Activated B cell treated with CpG ODN at 0.5 μM for 24 hours (primary cell): ENCODE measurements around the gene STC2. TPM values are rescaled to one million over a fixed set of nuclear protein-coding genes. Genes with fewer than 3 reads are reported as not detected.

Source experiments
- ATAC-seq: fragments of 200-7000 bp; cut with Tn5 transposase; one replicate; pipeline ENCODE4 v1.10.0; 2021; ENCODE audit warnings: low read depth, mild to moderate bottlenecking, moderate library complexity
- CTCF ChIA-PET: fragments of 350-600 bp; sonication (Branson Sonifier 250); formaldehyde crosslinking; loops from one replicate; lab custom pipeline; 2021; ENCODE audit warnings: antibody characterized with exemption; lab: Charles Lee
- POLR2A ChIA-PET: fragments of 350-600 bp; sonication (Branson Sonifier 250); formaldehyde crosslinking; loops from one replicate; lab custom pipeline; 2021; ENCODE audit warnings: antibody characterized with exemption; lab: Charles Lee
- DNase-seq: peaks from one replicate; pipeline ENCODE4 v3.0.0; 2022
- H3K27ac Mint-ChIP-seq: one replicate; pipeline ENCODE4 v1.8.0; 2020; ENCODE audit warnings: mixed read lengths
- H3K27me3 Mint-ChIP-seq: one replicate; pipeline ENCODE4 v1.8.0; 2021; ENCODE audit warnings: mixed read lengths
- H3K36me3 Mint-ChIP-seq: one replicate; pipeline ENCODE4 v1.8.0; 2021; ENCODE audit warnings: low read depth, mixed read lengths
- H3K4me1 Mint-ChIP-seq: one replicate; pipeline ENCODE4 v1.8.0; 2021; ENCODE audit warnings: mixed read lengths
- H3K4me3 Mint-ChIP-seq: one replicate; pipeline ENCODE4 v1.8.0; 2020; ENCODE audit warnings: mild to moderate bottlenecking, mixed read lengths
- H3K9me3 Mint-ChIP-seq: one replicate; pipeline ENCODE4 v1.8.0; 2020; ENCODE audit warnings: mixed read lengths
- CTCF ChIP-seq: fragments of 200-600 bp; IDR thresholded peaks from one replicate; pipeline ENCODE4 v1.8.0; 2022; ENCODE audit warnings: antibody characterized with exemption, mild to moderate bottlenecking
- intact Hi-C: fragments of 100-400 bp; cut with micrococcal nuclease; formaldehyde crosslinking; loops from one replicate; pipeline ENCODE4 v1.15.1; 2024
- total RNA-seq: library from RNA; stranded (reverse); gene quantifications from 2 replicates; pipeline ENCODE4 v1.2.3, GENCODE V29; 2022

The STC2 gene
- total RNA-seq, 1 donor from 2014 or later = 0.29 TPM

- no peak overlapping the region for H3K27ac Mint-ChIP-seq
- peaks cover 69% of the 10 kb centered on the region for H3K27me3 Mint-ChIP-seq
- ChIA-PET POLR2A (interaction anchor here (0.6 kb wide), 1 partner anchor 372 kb away, joined by 3 read pairs; no protein-coding TSS in a partner anchor), CTCF (no interaction called here)
- H3K9me3 Mint-ChIP-seq = peaks cover 5% of the 10 kb centered on the region
- intact Hi-C loops = no loop called here
- ATAC-seq (no peak), DNase-seq (no peak)
- H3K36me3 Mint-ChIP-seq = no peaks in the 10 kb centered on the region
- peaks cover 12% of the 10 kb centered on the region for H3K4me1 Mint-ChIP-seq
- no peak for TF ChIP-seq CTCF
- H3K4me3 Mint-ChIP-seq = peak overlapping the region; percentile 20
These were observed 753 bp upstream of the STC2 start for GRCh38 chr5:173328844-173329490.

- intact Hi-C loops = no loop called here
- Mint-ChIP-seq H3K36me3 (no peaks in the 10 kb centered on the region), H3K9me3 (peaks cover 5% of the 10 kb centered on the region), H3K27ac (no peak overlapping the region), H3K4me1 (peaks cover 12% of the 10 kb centered on the region), H3K4me3 (no peak overlapping the region), H3K27me3 (peaks cover 71% of the 10 kb centered on the region)
- POLR2A ChIA-PET = no interaction called here
- DNase-seq (no peak), ATAC-seq (no peak)
- no peak for TF ChIP-seq CTCF
- CTCF ChIA-PET = no interaction called here
These were observed 898 bp downstream of the STC2 start for GRCh38 chr5:173327084-173327947.

- Mint-ChIP-seq H3K27me3 (peaks cover 64% of the 10 kb centered on the region), H3K4me3 (no peak overlapping the region), H3K36me3 (no peaks in the 10 kb centered on the region), H3K4me1 (peaks cover 10% of the 10 kb centered on the region), H3K27ac (no peak overlapping the region), H3K9me3 (peaks cover 3% of the 10 kb centered on the region)
- CTCF ChIA-PET = no interaction called here
- POLR2A ChIA-PET = no interaction called here
- TF ChIP-seq CTCF = no peak
- intact Hi-C loops = no loop called here
- DNase-seq (no peak), ATAC-seq (no peak)
These were observed 1.7 kb downstream of the STC2 start for GRCh38 chr5:173326501-173326960.

- no peak for TF ChIP-seq CTCF
- no peaks in the 10 kb centered on the region for H3K9me3 Mint-ChIP-seq
- no peak overlapping the region for H3K4me3 Mint-ChIP-seq
- intact Hi-C loops = no loop called here
- ATAC-seq (no peak), DNase-seq (no peak)
- no peak overlapping the region for H3K27ac Mint-ChIP-seq
- CTCF ChIA-PET = no interaction called here
- POLR2A ChIA-PET = no interaction called here
- H3K27me3 Mint-ChIP-seq = peaks cover 52% of the 10 kb centered on the region
- peaks cover 9% of the 10 kb centered on the region for H3K4me1 Mint-ChIP-seq
- H3K36me3 Mint-ChIP-seq = no peaks in the 10 kb centered on the region
These were observed 3.0 kb downstream of the STC2 start for GRCh38 chr5:173325091-173325698.
